GM18499 (cell line): ENCODE results near the gene EIF3J.

Experiments
- ATAC-seq: cut with Tn5 transposase; IDR thresholded peaks from one replicate; pipeline ENCODE4 v1.9.1; 2021; ENCODE audit warnings: moderate number of reproducible peaks; ENCODE audit not compliant: insufficient read depth, unreplicated experiment

Gene EIF3J

GRCh38 chr15:44591326-44591725, 54.4 kb downstream of the EIF3J start:
- no peak for ATAC-seq

- ATAC-seq = no peak
These were observed 56.2 kb downstream of the EIF3J start for GRCh38 chr15:44593042-44593736.

GRCh38 chr15:44595246-44595645, 58.3 kb downstream of the EIF3J start:
- ATAC-seq = no peak

- ATAC-seq = no peak
These were observed 58.9 kb downstream of the EIF3J start for GRCh38 chr15:44595656-44596510.

GRCh38 chr15:44596511-44597010, 59.6 kb downstream of the EIF3J start:
- no peak for ATAC-seq

- ATAC-seq = no peak
These were observed 61.1 kb downstream of the EIF3J start for GRCh38 chr15:44598066-44598465.

- no peak for ATAC-seq
These were observed 61.9 kb downstream of the EIF3J start for GRCh38 chr15:44598892-44599291.

- ATAC-seq = no peak
These were observed 66.2 kb downstream of the EIF3J start for GRCh38 chr15:44603126-44603525.

- ATAC-seq = no peak
These were observed 69.8 kb downstream of the EIF3J start for GRCh38 chr15:44606740-44607139.
